Transverse colon (tissue), 4 donors: ENCODE results near the gene PEAR1.

ENCODE experiments used
- POLR2A ChIP-seq: fragments of 450-650 bp; IDR thresholded peaks from one replicate; pipeline ENCODE4 v1.6.1; 2016; ENCODE audit warnings: antibody characterized with exemption, mild to moderate bottlenecking, moderate library complexity
- POLR2AphosphoS5 ChIP-seq, 3 donors: sonication (generic); formaldehyde crosslinking; IDR thresholded peaks; one replicate each; pipeline ENCODE4 v1.6.1; 2016; ENCODE audit warnings: antibody characterized with exemption in 3 of 3
- TF ChIP-seq, protein P1 (sequence below), 5 experiments: fragments of 200-600 bp in 3 of 5; fragments of 450-650 bp in 2 of 5; sonication (generic) in 3 of 5; IDR thresholded peaks; 1 replicate in 2 of 5; 2 replicates in 3 of 5; pipeline ENCODE4 v1.5.1; 2016 to 2017; ENCODE audit warnings: antibody characterized with exemption in 5 of 5, inconsistent platforms in 3 of 5, mild to moderate bottlenecking in 2 of 5, moderate library complexity in 1 of 5

GRCh38 chr1:156845953-156846545 is 47.5 kb upstream of the PEAR1 start:
- TF ChIP-seq POLR2A (no peak), POLR2AphosphoS5 (IDR thresholded peaks at IDR 0.05) (no peak)
- TF ChIP-seq, protein P1, sequence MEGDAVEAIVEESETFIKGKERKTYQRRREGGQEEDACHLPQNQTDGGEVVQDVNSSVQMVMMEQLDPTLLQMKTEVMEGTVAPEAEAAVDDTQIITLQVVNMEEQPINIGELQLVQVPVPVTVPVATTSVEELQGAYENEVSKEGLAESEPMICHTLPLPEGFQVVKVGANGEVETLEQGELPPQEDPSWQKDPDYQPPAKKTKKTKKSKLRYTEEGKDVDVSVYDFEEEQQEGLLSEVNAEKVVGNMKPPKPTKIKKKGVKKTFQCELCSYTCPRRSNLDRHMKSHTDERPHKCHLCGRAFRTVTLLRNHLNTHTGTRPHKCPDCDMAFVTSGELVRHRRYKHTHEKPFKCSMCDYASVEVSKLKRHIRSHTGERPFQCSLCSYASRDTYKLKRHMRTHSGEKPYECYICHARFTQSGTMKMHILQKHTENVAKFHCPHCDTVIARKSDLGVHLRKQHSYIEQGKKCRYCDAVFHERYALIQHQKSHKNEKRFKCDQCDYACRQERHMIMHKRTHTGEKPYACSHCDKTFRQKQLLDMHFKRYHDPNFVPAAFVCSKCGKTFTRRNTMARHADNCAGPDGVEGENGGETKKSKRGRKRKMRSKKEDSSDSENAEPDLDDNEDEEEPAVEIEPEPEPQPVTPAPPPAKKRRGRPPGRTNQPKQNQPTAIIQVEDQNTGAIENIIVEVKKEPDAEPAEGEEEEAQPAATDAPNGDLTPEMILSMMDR (IDR thresholded peaks at IDR 0.05): no peak
